GM12873 (cell line): ENCODE results near the gene MYMK.

Experiments used
- CTCF ChIP-seq: IDR thresholded peaks from 2 replicates; pipeline ENCODE4 v1.5.1; 2012; ENCODE audit warnings: low read depth, mild to moderate bottlenecking, moderate library complexity, low read length, control low read depth; ENCODE audit not compliant: insufficient read depth; ENCODE audit errors: missing control alignments

MYMK gene

GRCh38 chr9:133478851-133479711 lies 45.7 kb downstream of the MYMK start, which contains the start of gene SLC2A6:
TSS of gene SLC2A6 (minus strand) at chr9:133479099. CDS start at chr9:133479059, 40 bp downstream.
- TF ChIP-seq CTCF = no peak

GRCh38 chr9:133477992-133478850 lies 46.5 kb downstream of the MYMK start:
- no peak for TF ChIP-seq CTCF

- no peak for TF ChIP-seq CTCF
Observed at GRCh38 chr9:133477461-133477860, 47.3 kb downstream of the MYMK start.

- TF ChIP-seq CTCF = no peak
Observed at GRCh38 chr9:133476941-133477340, 47.8 kb downstream of the MYMK start.

- TF ChIP-seq CTCF = no peak
Observed at GRCh38 chr9:133476036-133476931, 48.5 kb downstream of the MYMK start.

GRCh38 chr9:133475292-133476012 lies 49.3 kb downstream of the MYMK start:
- TF ChIP-seq CTCF = no peak
